Endothelial cell (in vitro differentiated cells): ENCODE measurements around the gene GRIN2A. TPM values are rescaled to one million over a fixed set of nuclear protein-coding genes. Genes with fewer than 3 reads are reported as not detected.

Experiments used
- DNase-seq: peaks from one replicate; pipeline ENCODE4 v3.0.0; 2021; ENCODE audit warnings: low spot score
- H3K27ac Mint-ChIP-seq: one replicate; pipeline ENCODE4 v1.8.0; 2021; ENCODE audit warnings: mixed read lengths, inconsistent platforms; ENCODE audit not compliant: unreplicated experiment
- H3K27me3 Mint-ChIP-seq: one replicate; pipeline ENCODE4 v1.8.0; 2021; ENCODE audit warnings: mild to moderate bottlenecking, moderate library complexity, mixed read lengths, inconsistent platforms; ENCODE audit not compliant: unreplicated experiment
- H3K36me3 Mint-ChIP-seq: one replicate; pipeline ENCODE4 v1.8.0; 2021; ENCODE audit warnings: mild to moderate bottlenecking, low read depth, mixed read lengths, inconsistent platforms; ENCODE audit not compliant: unreplicated experiment
- H3K4me1 Mint-ChIP-seq: one replicate; pipeline ENCODE4 v1.8.0; 2021; ENCODE audit warnings: mild to moderate bottlenecking, mixed read lengths, inconsistent platforms; ENCODE audit not compliant: unreplicated experiment
- H3K4me3 Mint-ChIP-seq: one replicate; pipeline ENCODE4 v1.8.0; 2021; ENCODE audit warnings: mild to moderate bottlenecking, mixed read lengths, inconsistent platforms; ENCODE audit not compliant: unreplicated experiment
- H3K9me3 Mint-ChIP-seq: one replicate; pipeline ENCODE4 v1.8.0; 2021; ENCODE audit warnings: mixed read lengths, inconsistent platforms; ENCODE audit not compliant: unreplicated experiment
- CTCF ChIP-seq: fragments of 200-600 bp; sonication (generic); IDR thresholded peaks from one replicate; pipeline ENCODE4 v1.5.0; 2021; ENCODE audit warnings: antibody characterized with exemption; ENCODE audit not compliant: unreplicated experiment
- total RNA-seq: library from RNA; stranded (reverse); fragmentation: NEBNext Ultra II Directional; extraction: Animal tissue kit (Norgen Biotek cat#: 25700); gene quantifications from one replicate; pipeline ENCODE4 v1.2.1, GENCODE V29; 2021; ENCODE audit not compliant: unreplicated experiment

GRIN2A gene
- total RNA-seq, 1 donor from 2014 or later = 0.03 TPM

- DNase-seq = no peak
- no peaks in the 10 kb centered on the region for H3K36me3 Mint-ChIP-seq
- no peak overlapping the region for H3K27ac Mint-ChIP-seq
Measured at GRCh38 chr16:10077861-10078260, 104.4 kb downstream of the GRIN2A start.

GRCh38 chr16:10076037-10076436, 106.2 kb downstream of the GRIN2A start:
- H3K4me3 Mint-ChIP-seq = no peak overlapping the region
- no peaks in the 10 kb centered on the region for H3K36me3 Mint-ChIP-seq
- no peaks in the 10 kb centered on the region for H3K9me3 Mint-ChIP-seq
- H3K27me3 Mint-ChIP-seq = peaks cover 1% of the 10 kb centered on the region
- no peak for TF ChIP-seq CTCF
- no peak overlapping the region for H3K27ac Mint-ChIP-seq
- no peaks in the 10 kb centered on the region for H3K4me1 Mint-ChIP-seq
- DNase-seq = no peak

More at GRCh38 chr16:10077861-10078260, 104.4 kb downstream of the GRIN2A start:
- Mint-ChIP-seq H3K27me3 (peaks cover 1% of the 10 kb centered on the region), H3K4me1 (no peaks in the 10 kb centered on the region), H3K4me3 (no peak overlapping the region), H3K9me3 (no peaks in the 10 kb centered on the region)
- TF ChIP-seq CTCF = no peak

- no peak for DNase-seq
- peaks cover 4% of the 10 kb centered on the region for H3K36me3 Mint-ChIP-seq
- H3K4me3 Mint-ChIP-seq = no peak overlapping the region
- H3K9me3 Mint-ChIP-seq = no peaks in the 10 kb centered on the region
- H3K27ac Mint-ChIP-seq = no peak overlapping the region
- TF ChIP-seq CTCF = no peak
- H3K27me3 Mint-ChIP-seq = peaks cover 10% of the 10 kb centered on the region
- no peaks in the 10 kb centered on the region for H3K4me1 Mint-ChIP-seq
Measured at GRCh38 chr16:10070591-10070990, 111.6 kb downstream of the GRIN2A start.

- Mint-ChIP-seq H3K36me3 (peaks cover 4% of the 10 kb centered on the region), H3K4me3 (no peak overlapping the region), H3K27me3 (peaks cover 9% of the 10 kb centered on the region)
Measured at GRCh38 chr16:10069374-10069773, 112.9 kb downstream of the GRIN2A start.

GRCh38 chr16:10067835-10068234, 114.4 kb downstream of the GRIN2A start:
- Mint-ChIP-seq H3K36me3 (peaks cover 4% of the 10 kb centered on the region), H3K9me3 (no peaks in the 10 kb centered on the region), H3K4me1 (no peaks in the 10 kb centered on the region), H3K27me3 (peaks cover 9% of the 10 kb centered on the region), H3K27ac (no peak overlapping the region), H3K4me3 (no peak overlapping the region)
- DNase-seq = no peak
- no peak for TF ChIP-seq CTCF

More at GRCh38 chr16:10069374-10069773, 112.9 kb downstream of the GRIN2A start:
- Mint-ChIP-seq H3K27ac (no peak overlapping the region), H3K9me3 (no peaks in the 10 kb centered on the region), H3K4me1 (no peaks in the 10 kb centered on the region)
- DNase-seq = no peak
- no peak for TF ChIP-seq CTCF
